GM23338 (cell line): ENCODE data around the gene CFAP299. TPM values are rescaled to one million over a fixed set of nuclear protein-coding genes. Genes with fewer than 3 reads are reported as not detected.

Experiments used
- ATAC-seq: fragments of 200-7000 bp; cut with Tn5 transposase; 3 replicates; pipeline ENCODE4 v1.9.1; 2020
- DNase-seq: peaks from one replicate; pipeline ENCODE4 v3.0.0-alpha.2; 2015; ENCODE audit warnings: low spot score
- H2AFZ ChIP-seq: fragments of 200-600 bp; sonication (generic); 2 replicates; pipeline ENCODE4 v1.8.0; 2016; ENCODE audit warnings: antibody characterized with exemption, mild to moderate bottlenecking, moderate library complexity
- H3F3A ChIP-seq: fragments of 200-600 bp; sonication (generic); replicated peaks from 2 replicates; pipeline ENCODE4 v1.8.0; 2017; ENCODE audit warnings: antibody characterized with exemption, mixed run types, low read depth
- H3K27ac ChIP-seq: fragments of 200-600 bp; sonication (generic); 2 replicates; pipeline ENCODE4 v1.6.1; 2016; ENCODE audit warnings: low read depth
- H3K27me3 ChIP-seq: fragments of 200-600 bp; sonication (generic); 2 replicates; pipeline ENCODE4 v1.8.0; 2016; ENCODE audit warnings: mild to moderate bottlenecking, mixed run types, moderate library complexity; ENCODE audit not compliant: insufficient read depth
- H3K36me3 ChIP-seq: fragments of 200-600 bp; sonication (generic); 2 replicates; pipeline ENCODE4 v1.8.0; 2016; ENCODE audit warnings: mild to moderate bottlenecking; ENCODE audit not compliant: insufficient read depth
- H3K4me1 ChIP-seq: fragments of 200-600 bp; sonication (generic); 2 replicates; pipeline ENCODE4 v1.8.0; 2016; ENCODE audit warnings: mild to moderate bottlenecking, moderate library complexity; ENCODE audit not compliant: insufficient read depth
- H3K4me2 ChIP-seq: fragments of 200-600 bp; sonication (generic); 2 replicates; pipeline ENCODE4 v1.7.1; 2017; ENCODE audit warnings: mixed run types
- H3K4me3 ChIP-seq: fragments of 200-600 bp; sonication (generic); 2 replicates; pipeline ENCODE4 v1.6.1; 2016; ENCODE audit warnings: mixed run types
- H3K79me2 ChIP-seq: fragments of 200-600 bp; sonication (generic); replicated peaks from 2 replicates; pipeline ENCODE4 v1.8.0; 2017; ENCODE audit warnings: mild to moderate bottlenecking; ENCODE audit not compliant: insufficient read depth
- H3K9me2 ChIP-seq: fragments of 200-600 bp; sonication (generic); 2 replicates; pipeline ENCODE4 v1.8.0; 2017; ENCODE audit not compliant: insufficient read depth
- H4K20me1 ChIP-seq: fragments of 200-600 bp; sonication (generic); replicated peaks from 2 replicates; pipeline ENCODE4 v1.8.0; 2017; ENCODE audit warnings: mild to moderate bottlenecking; ENCODE audit not compliant: insufficient read depth
- H3K27ac Mint-ChIP-seq: 2 replicates; pipeline ENCODE4 v1.8.0; 2020; ENCODE audit warnings: inconsistent platforms, mild to moderate bottlenecking, moderate library complexity, mixed read lengths
- H3K27me3 Mint-ChIP-seq: 3 replicates; pipeline ENCODE4 v1.8.0; 2022; ENCODE audit warnings: low read depth, mild to moderate bottlenecking, moderate library complexity, mixed read lengths, inconsistent platforms; ENCODE audit not compliant: insufficient read depth, poor library complexity
- H3K36me3 Mint-ChIP-seq: 3 replicates; pipeline ENCODE4 v1.8.0; 2021; ENCODE audit warnings: low read depth, mild to moderate bottlenecking, inconsistent platforms, moderate library complexity, mixed read lengths
- H3K4me1 Mint-ChIP-seq: 3 replicates; pipeline ENCODE4 v1.8.0; 2020; ENCODE audit warnings: mild to moderate bottlenecking, inconsistent platforms, mixed read lengths
- H3K4me3 Mint-ChIP-seq: 3 replicates; pipeline ENCODE4 v1.8.0; 2021; ENCODE audit warnings: moderate library complexity, mild to moderate bottlenecking, inconsistent platforms, mixed read lengths
- H3K9me3 Mint-ChIP-seq: 3 replicates; pipeline ENCODE4 v1.8.0; 2020; ENCODE audit warnings: moderate library complexity, mild to moderate bottlenecking, inconsistent platforms, mixed read lengths
- CREB1 ChIP-seq: fragments of 250-450 bp; sonication (Bioruptor Pico); IDR thresholded peaks from 2 replicates; pipeline ENCODE4 v1.5.0; 2020; ENCODE audit warnings: low read depth, mild to moderate bottlenecking, moderate library complexity
- CTCF ChIP-seq, 2 experiments: fragments of 200-600 bp in 1 of 2; sonication (generic) in 1 of 2; conservative IDR thresholded peaks; 2 replicates each; pipeline versions ENCODE4 v1.5.1 to v1.6.1; 2016 to 2017; ENCODE audit warnings: antibody characterized with exemption in 2 of 2, low read depth in 2 of 2, mild to moderate bottlenecking in 2 of 2, moderate library complexity in 1 of 2
- ETS1 ChIP-seq: IDR thresholded peaks from 2 replicates; pipeline ENCODE4 v1.6.1; 2016; ENCODE audit warnings: antibody characterized with exemption
- EZH2 ChIP-seq: fragments of 200-600 bp; sonication (generic); IDR thresholded peaks from one replicate; pipeline ENCODE4 v1.8.0; 2017; ENCODE audit warnings: antibody characterized with exemption, mild to moderate bottlenecking, low read depth; ENCODE audit not compliant: unreplicated experiment
- EZH2phosphoT487 ChIP-seq: fragments of 200-600 bp; sonication (generic); IDR thresholded peaks from one replicate; pipeline ENCODE4 v1.8.1; 2018; ENCODE audit warnings: antibody characterized with exemption; ENCODE audit not compliant: unreplicated experiment
- JUNB ChIP-seq: IDR thresholded peaks from one replicate; pipeline ENCODE4 v1.6.1; 2016; ENCODE audit warnings: antibody characterized with exemption; ENCODE audit not compliant: unreplicated experiment
- NANOG ChIP-seq: IDR thresholded peaks from 2 replicates; pipeline ENCODE4 v1.6.1; 2016; ENCODE audit warnings: antibody characterized with exemption, borderline replicate concordance
- POLR2AphosphoS5 ChIP-seq: IDR thresholded peaks from 2 replicates; pipeline ENCODE4 v1.6.1; 2016; ENCODE audit warnings: antibody characterized with exemption, low read depth
- REST ChIP-seq: IDR thresholded peaks from one replicate; pipeline ENCODE4 v1.6.1; 2018; ENCODE audit warnings: antibody characterized with exemption; ENCODE audit not compliant: unreplicated experiment
- STAT1 ChIP-seq: IDR thresholded peaks from one replicate; pipeline ENCODE4 v1.6.1; 2016; ENCODE audit warnings: antibody characterized with exemption; ENCODE audit not compliant: unreplicated experiment
- ZNF114 ChIP-seq: fragments of 250-450 bp; sonication (Bioruptor Pico); IDR thresholded peaks from 2 replicates; pipeline ENCODE4 v1.5.0; 2020; ENCODE audit warnings: mild to moderate bottlenecking, moderate library complexity
- ZNF331 ChIP-seq: fragments of 250-450 bp; sonication (Bioruptor Pico); IDR thresholded peaks from 2 replicates; pipeline ENCODE4 v1.5.0; 2020; ENCODE audit warnings: low read depth, mild to moderate bottlenecking, moderate library complexity
- polyA plus RNA-seq: library from polyadenylated mRNA; unstranded; fragments of >200 nt; fragmentation: Nextera tagmentation; extraction: Ambion mirVana; gene quantifications from 2 replicates; pipeline ENCODE4 v1.2.1, GENCODE V29; 2016
- total RNA-seq: library from RNA; depleted of rRNA; stranded (reverse); fragments of >200 nt; shearing (Covaris generic); gene quantifications from 2 replicates; pipeline ENCODE4 v1.2.3, GENCODE V29; 2014
- TF ChIP-seq, protein P1 (sequence below): fragments of 250-450 bp; sonication (Bioruptor Pico); IDR thresholded peaks from 2 replicates; pipeline ENCODE4 v1.5.0; 2020; ENCODE audit warnings: mild to moderate bottlenecking, moderate library complexity

CFAP299 gene
- total and polyA plus RNA-seq, 2 experiments from 2014 or later, result not detected

GRCh38 chr4:80313627-80314026, 21.9 kb upstream of the CFAP299 start:
- H3K27ac Mint-ChIP-seq, result no peak overlapping the region
- no peaks in the 10 kb centered on the region for H3K9me2 ChIP-seq
- no peak for ATAC-seq
- no peaks in the 10 kb centered on the region for H3K36me3 ChIP-seq
- peaks cover 12% of the 10 kb centered on the region; the same call in 2 of the 3 replicates for H3K4me1 Mint-ChIP-seq
- H3F3A ChIP-seq, result no peaks in the 10 kb centered on the region
- H3K27me3 ChIP-seq, result no peaks in the 10 kb centered on the region
- H3K4me2 ChIP-seq, result no peak overlapping the region
- no peaks in the 10 kb centered on the region for H3K79me2 ChIP-seq
- peaks cover 4% of the 10 kb centered on the region for H3K27me3 Mint-ChIP-seq
- no peak overlapping the region for H3K4me3 ChIP-seq
- TF ChIP-seq STAT1 (no peak), CTCF (conservative IDR thresholded peaks at IDR 0.05; ENCODE audit: low read depth in 2 of 2) (no peak), EZH2phosphoT487 (no peak), ETS1 (no peak), JUNB (no peak), ZNF114 (CRISPR knock-in tag) (no peak), NANOG (no peak), EZH2 (no peak), ZNF331 (CRISPR knock-in tag) (no peak), POLR2AphosphoS5 (no peak), CREB1 (no peak), REST (no peak)
- TF ChIP-seq, protein P1, sequence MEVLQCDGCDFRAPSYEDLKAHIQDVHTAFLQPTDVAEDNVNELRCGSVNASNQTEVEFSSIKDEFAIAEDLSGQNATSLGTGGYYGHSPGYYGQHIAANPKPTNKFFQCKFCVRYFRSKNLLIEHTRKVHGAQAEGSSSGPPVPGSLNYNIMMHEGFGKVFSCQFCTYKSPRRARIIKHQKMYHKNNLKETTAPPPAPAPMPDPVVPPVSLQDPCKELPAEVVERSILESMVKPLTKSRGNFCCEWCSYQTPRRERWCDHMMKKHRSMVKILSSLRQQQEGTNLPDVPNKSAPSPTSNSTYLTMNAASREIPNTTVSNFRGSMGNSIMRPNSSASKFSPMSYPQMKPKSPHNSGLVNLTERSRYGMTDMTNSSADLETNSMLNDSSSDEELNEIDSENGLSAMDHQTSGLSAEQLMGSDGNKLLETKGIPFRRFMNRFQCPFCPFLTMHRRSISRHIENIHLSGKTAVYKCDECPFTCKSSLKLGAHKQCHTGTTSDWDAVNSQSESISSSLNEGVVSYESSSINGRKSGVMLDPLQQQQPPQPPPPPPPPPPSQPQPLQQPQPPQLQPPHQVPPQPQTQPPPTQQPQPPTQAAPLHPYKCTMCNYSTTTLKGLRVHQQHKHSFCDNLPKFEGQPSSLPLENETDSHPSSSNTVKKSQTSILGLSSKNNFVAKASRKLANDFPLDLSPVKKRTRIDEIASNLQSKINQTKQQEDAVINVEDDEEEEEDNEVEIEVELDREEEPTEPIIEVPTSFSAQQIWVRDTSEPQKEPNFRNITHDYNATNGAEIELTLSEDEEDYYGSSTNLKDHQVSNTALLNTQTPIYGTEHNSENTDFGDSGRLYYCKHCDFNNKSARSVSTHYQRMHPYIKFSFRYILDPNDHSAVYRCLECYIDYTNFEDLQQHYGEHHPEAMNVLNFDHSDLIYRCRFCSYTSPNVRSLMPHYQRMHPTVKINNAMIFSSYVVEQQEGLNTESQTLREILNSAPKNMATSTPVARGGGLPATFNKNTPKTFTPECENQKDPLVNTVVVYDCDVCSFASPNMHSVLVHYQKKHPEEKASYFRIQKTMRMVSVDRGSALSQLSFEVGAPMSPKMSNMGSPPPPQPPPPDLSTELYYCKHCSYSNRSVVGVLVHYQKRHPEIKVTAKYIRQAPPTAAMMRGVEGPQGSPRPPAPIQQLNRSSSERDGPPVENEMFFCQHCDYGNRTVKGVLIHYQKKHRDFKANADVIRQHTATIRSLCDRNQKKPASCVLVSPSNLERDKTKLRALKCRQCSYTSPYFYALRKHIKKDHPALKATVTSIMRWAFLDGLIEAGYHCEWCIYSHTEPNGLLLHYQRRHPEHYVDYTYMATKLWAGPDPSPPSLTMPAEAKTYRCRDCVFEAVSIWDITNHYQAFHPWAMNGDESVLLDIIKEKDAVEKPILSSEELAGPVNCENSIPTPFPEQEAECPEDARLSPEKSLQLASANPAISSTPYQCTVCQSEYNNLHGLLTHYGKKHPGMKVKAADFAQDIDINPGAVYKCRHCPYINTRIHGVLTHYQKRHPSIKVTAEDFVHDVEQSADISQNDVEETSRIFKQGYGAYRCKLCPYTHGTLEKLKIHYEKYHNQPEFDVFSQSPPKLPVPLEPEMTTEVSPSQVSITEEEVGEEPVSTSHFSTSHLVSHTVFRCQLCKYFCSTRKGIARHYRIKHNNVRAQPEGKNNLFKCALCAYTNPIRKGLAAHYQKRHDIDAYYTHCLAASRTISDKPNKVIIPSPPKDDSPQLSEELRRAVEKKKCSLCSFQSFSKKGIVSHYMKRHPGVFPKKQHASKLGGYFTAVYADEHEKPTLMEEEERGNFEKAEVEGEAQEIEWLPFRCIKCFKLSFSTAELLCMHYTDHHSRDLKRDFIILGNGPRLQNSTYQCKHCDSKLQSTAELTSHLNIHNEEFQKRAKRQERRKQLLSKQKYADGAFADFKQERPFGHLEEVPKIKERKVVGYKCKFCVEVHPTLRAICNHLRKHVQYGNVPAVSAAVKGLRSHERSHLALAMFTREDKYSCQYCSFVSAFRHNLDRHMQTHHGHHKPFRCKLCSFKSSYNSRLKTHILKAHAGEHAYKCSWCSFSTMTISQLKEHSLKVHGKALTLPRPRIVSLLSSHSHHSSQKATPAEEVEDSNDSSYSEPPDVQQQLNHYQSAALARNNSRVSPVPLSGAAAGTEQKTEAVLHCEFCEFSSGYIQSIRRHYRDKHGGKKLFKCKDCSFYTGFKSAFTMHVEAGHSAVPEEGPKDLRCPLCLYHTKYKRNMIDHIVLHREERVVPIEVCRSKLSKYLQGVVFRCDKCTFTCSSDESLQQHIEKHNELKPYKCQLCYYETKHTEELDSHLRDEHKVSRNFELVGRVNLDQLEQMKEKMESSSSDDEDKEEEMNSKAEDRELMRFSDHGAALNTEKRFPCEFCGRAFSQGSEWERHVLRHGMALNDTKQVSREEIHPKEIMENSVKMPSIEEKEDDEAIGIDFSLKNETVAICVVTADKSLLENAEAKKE (CRISPR knock-in tag), result no peak
- no peak overlapping the region for H2AFZ ChIP-seq
- peaks cover 8% of the 10 kb centered on the region; the same call in 1 of the 2 replicates for H3K4me1 ChIP-seq
- no peaks in the 10 kb centered on the region for H4K20me1 ChIP-seq
- H3K27ac ChIP-seq, result no peak overlapping the region
- H3K4me3 Mint-ChIP-seq, result no peak overlapping the region
- H3K9me3 Mint-ChIP-seq, result no peaks in the 10 kb centered on the region
- no peak for DNase-seq
- H3K36me3 Mint-ChIP-seq, result no peaks in the 10 kb centered on the region
